IMR-90 (cell line): Measurements from ENCODE around the gene HERPUD1. TPM values are rescaled to one million over a fixed set of nuclear protein-coding genes. Genes with fewer than 3 reads are reported as not detected.

Source experiments
- ATAC-seq: fragments of 200-7000 bp; cut with Tn5 transposase; 2 replicates; pipeline ENCODE4 v1.9.1; 2020; ENCODE audit warnings: low read depth, mild to moderate bottlenecking, moderate library complexity
- BruUV-seq: library from RNA; stranded (reverse); fragments of 400-500 nt; replicated peaks from 2 replicates; lab custom pipeline; 2021; lab: Mats Ljungman, UMichigan
- CTCF ChIA-PET: fragments of 300-600 bp; formaldehyde crosslinking; extraction: SDS; loops from one replicate; lab custom pipeline; 2021; ENCODE audit warnings: antibody characterized with exemption; lab: Yijun Ruan, JAX
- POLR2A ChIA-PET: fragments of 300-600 bp; sonication (Branson Sonifier 250); formaldehyde crosslinking; loops from one replicate; lab custom pipeline; 2022; ENCODE audit warnings: antibody characterized with exemption; ENCODE audit not compliant: unreplicated experiment; lab: Charles Lee
- DNase-seq: peaks from one replicate; pipeline ENCODE4 v3.0.0; 2013
- H2AFZ ChIP-seq: replicated peaks from 2 replicates; pipeline ENCODE3; 2013; ENCODE audit warnings: low read length, mild to moderate bottlenecking; ENCODE audit not compliant: poor library complexity
- H2AK5ac ChIP-seq: 2 replicates; pipeline ENCODE4 v1.6.1; 2013; ENCODE audit warnings: low read depth, low read length, inconsistent platforms
- H2AK9ac ChIP-seq: replicated peaks from 2 replicates; pipeline ENCODE3; 2013; ENCODE audit warnings: mild to moderate bottlenecking, low read depth, low read length, moderate library complexity; ENCODE audit not compliant: poor library complexity
- H2BK120ac ChIP-seq: 2 replicates; pipeline ENCODE4 v1.6.1; 2013; ENCODE audit warnings: low read depth, low read length, inconsistent platforms
- H2BK15ac ChIP-seq: 3 replicates; pipeline ENCODE4 v1.6.1; 2013; ENCODE audit warnings: low read depth, low read length, inconsistent platforms
- H2BK20ac ChIP-seq: 2 replicates; pipeline ENCODE4 v1.6.1; 2013; ENCODE audit warnings: low read depth, mild to moderate bottlenecking, inconsistent platforms, low read length, moderate library complexity
- H2BK5ac ChIP-seq: 2 replicates; pipeline ENCODE4 v1.6.1; 2013; ENCODE audit warnings: mild to moderate bottlenecking, low read depth, low read length, inconsistent platforms; ENCODE audit not compliant: poor library complexity, severe bottlenecking
- H3K14ac ChIP-seq: replicated peaks from 2 replicates; pipeline ENCODE4 v1.6.1; 2013; ENCODE audit warnings: low read depth, low read length, inconsistent platforms
- H3K18ac ChIP-seq: 2 replicates; pipeline ENCODE4 v1.6.1; 2013; ENCODE audit warnings: low read depth, low read length, control low read depth
- H3K23ac ChIP-seq: 2 replicates; pipeline ENCODE4 v1.6.1; 2013; ENCODE audit warnings: low read depth, low read length, inconsistent platforms
- H3K27ac ChIP-seq: 2 replicates; pipeline ENCODE4 v1.5.1; 2013; ENCODE audit warnings: mild to moderate bottlenecking, control low read depth, low read length; ENCODE audit not compliant: insufficient read depth
- H3K27me3 ChIP-seq: 2 replicates; pipeline ENCODE4 v1.6.1; 2013; ENCODE audit warnings: low read length; ENCODE audit not compliant: control insufficient read depth, insufficient read depth
- H3K36me3 ChIP-seq: 2 replicates; pipeline ENCODE4 v1.6.1; 2013; ENCODE audit warnings: low read length, mixed read lengths; ENCODE audit not compliant: control insufficient read depth, insufficient read depth
- H3K4ac ChIP-seq: 2 replicates; pipeline ENCODE4 v1.6.1; 2013; ENCODE audit warnings: low read depth, low read length, inconsistent platforms
- H3K4me1 ChIP-seq: 2 replicates; pipeline ENCODE4 v1.6.1; 2013; ENCODE audit warnings: low read length, mixed read lengths; ENCODE audit not compliant: control insufficient read depth, insufficient read depth
- H3K4me2 ChIP-seq: 2 replicates; pipeline ENCODE4 v1.6.1; 2013; ENCODE audit warnings: low read depth, mild to moderate bottlenecking, control low read depth, low read length, moderate library complexity
- H3K4me3 ChIP-seq: 2 replicates; pipeline ENCODE4 v1.5.1; 2013; ENCODE audit warnings: low read depth, mild to moderate bottlenecking, control low read depth, low read length, moderate library complexity; ENCODE audit not compliant: insufficient read depth
- H3K56ac ChIP-seq: 2 replicates; pipeline ENCODE4 v1.6.1; 2013; ENCODE audit warnings: low read length, inconsistent platforms; ENCODE audit not compliant: insufficient read depth; ENCODE audit errors: extremely low read depth
- H3K79me1 ChIP-seq, 2 experiments: 2 replicates each; pipeline ENCODE4 v1.6.1; 2013; ENCODE audit warnings: low read length in 2 of 2, inconsistent platforms in 1 of 2, low read depth in 1 of 2
- H3K9ac ChIP-seq: 2 replicates; pipeline ENCODE4 v1.6.1; 2013; ENCODE audit warnings: low read depth, low read length, control low read depth
- H3K9me1 ChIP-seq: 2 replicates; pipeline ENCODE4 v1.6.1; 2013; ENCODE audit warnings: low read length, inconsistent platforms; ENCODE audit not compliant: insufficient read depth
- H3K9me3 ChIP-seq: 2 replicates; pipeline ENCODE4 v1.6.1; 2013; ENCODE audit warnings: low read length; ENCODE audit not compliant: control insufficient read depth, insufficient read depth
- H4K20me1 ChIP-seq: 2 replicates; pipeline ENCODE4 v1.6.1; 2013; ENCODE audit warnings: low read length, inconsistent platforms; ENCODE audit not compliant: insufficient read depth
- H4K5ac ChIP-seq: 2 replicates; pipeline ENCODE4 v1.6.1; 2013; ENCODE audit warnings: mild to moderate bottlenecking, low read depth, low read length, control low read depth
- H4K8ac ChIP-seq, 2 experiments: 2 replicates each; pipeline ENCODE4 v1.6.1; 2013; ENCODE audit warnings: low read depth in 2 of 2, low read length in 2 of 2, control low read depth in 1 of 2, inconsistent platforms in 1 of 2
- H4K91ac ChIP-seq: 2 replicates; pipeline ENCODE4 v1.6.1; 2013; ENCODE audit warnings: low read depth, low read length, inconsistent platforms; ENCODE audit not compliant: insufficient read depth
- CEBPB ChIP-seq: IDR thresholded peaks from 2 replicates; pipeline ENCODE4 v1.6.1; 2012; ENCODE audit warnings: low read depth, low read length, improper control_type of control experiment
- CHD1 ChIP-seq: IDR thresholded peaks from 2 replicates; pipeline ENCODE4 v1.6.1; 2012; ENCODE audit warnings: low read depth, low read length, improper control_type of control experiment
- WGBS, 2 experiments: methylation state at CpG; one replicate each; pipeline versions ENCODE4 v1.1.5 to v1.1.7; 2013; ENCODE audit warnings: missing lambda C conversion rate in 2 of 2; ENCODE audit not compliant: insufficient read length in 1 of 2; ENCODE audit errors: extremely low coverage in 2 of 2; 5-methylcytosine and 5-hydroxymethylcytosine counted together
- dilution Hi-C: fragments of 300-500 bp; cut with HindIII; formaldehyde crosslinking; loops from one replicate; pipeline ENCODE4 v1.14.3; 2018; ENCODE audit warnings: low sequenced_read_pairs; ENCODE audit not compliant: unreplicated experiment
- in situ Hi-C: fragments of 300-500 bp; cut with MboI; formaldehyde crosslinking; loops from 3 replicates; pipeline ENCODE4 v1.14.3; 2019; ENCODE audit warnings: low sequenced_read_pairs, inconsistent platforms, mixed read lengths
- intact Hi-C: fragments of 100-400 bp; cut with micrococcal nuclease; formaldehyde crosslinking; loops from 2 replicates; pipeline ENCODE4 v1.10.0; 2022
- polyA plus RNA-seq, 3 experiments: library from polyadenylated mRNA; depleted of rRNA; stranded (reverse); fragments of >200 nt; gene quantifications; 2 replicates each; pipeline ENCODE4 v1.2.3, GENCODE V29; 2012; ENCODE audit warnings: low replicate concordance in 1 of 3
- total RNA-seq: library from RNA; depleted of rRNA; stranded (reverse); fragments of >200 nt; gene quantifications from 2 replicates; pipeline ENCODE4 v1.2.3, GENCODE V29; 2012

Gene HERPUD1
- total and polyA plus RNA-seq, 2 of the 4 experiments (the other 2 are of a cell fraction), result 130 to 148 TPM

- no peaks in the 10 kb centered on the region for H3K27me3 ChIP-seq
- H3K14ac ChIP-seq, result no peak overlapping the region
- H2AFZ ChIP-seq, result peak overlapping the region; percentile 33
- in situ Hi-C loops, result no loop called here
- no peak overlapping the region for H4K5ac ChIP-seq
- no peak overlapping the region for H3K4ac ChIP-seq
- H2BK15ac ChIP-seq, result no peak overlapping the region
- H3K4me3 ChIP-seq, result no peak overlapping the region
- peaks cover 3% of the 10 kb centered on the region; the same call in 1 of the 2 replicates for H3K36me3 ChIP-seq
- no peak overlapping the region for H2AK9ac ChIP-seq
- H3K18ac ChIP-seq, result no peak overlapping the region
- ChIA-PET CTCF (no interaction called here), POLR2A (no interaction called here)
- H4K20me1 ChIP-seq, result peaks cover 24% of the 10 kb centered on the region
- H3K9me3 ChIP-seq, result no peaks in the 10 kb centered on the region
- DNase-seq (no peak), ATAC-seq (no peak)
- WGBS, 2 experiments, result 100% methylated on average over 1 of the region's 4 CpGs; no CpG with 5 or more reads in 1 of the 2 experiments
- no peak overlapping the region for H2BK120ac ChIP-seq
- no peak overlapping the region for H2BK20ac ChIP-seq
- no peak overlapping the region for H3K27ac ChIP-seq
- no peak overlapping the region for H3K9ac ChIP-seq
- no TSS peak for BruUV-seq
- no peak overlapping the region for H2BK5ac ChIP-seq
- dilution Hi-C loops, result no loop called here
- H3K79me1 ChIP-seq, result peaks cover 3 to 20% of the 10 kb centered on the region in 2 experiments; a peak in 3 of 4 replicates
- TF ChIP-seq CHD1, result no peak
- TF ChIP-seq CEBPB, result peak; percentile 49; the same call in 1 of the 2 replicates
- H4K8ac ChIP-seq, result no peak overlapping the region
- H3K9me1 ChIP-seq, result peaks cover 4% of the 10 kb centered on the region
- 0 out of 2 replicates have a peak overlapping the region, but pooled peaks have one; percentile 33 for H2AK5ac ChIP-seq
- no peak overlapping the region for H3K23ac ChIP-seq
- H3K56ac ChIP-seq, result no peak overlapping the region
- intact Hi-C loops, result no loop called here
- H3K4me1 ChIP-seq, result peaks cover 8% of the 10 kb centered on the region
- no peak overlapping the region for H3K4me2 ChIP-seq
- no peak overlapping the region for H4K91ac ChIP-seq
These were observed 2.3 kb upstream of the HERPUD1 start for GRCh38 chr16:56929639-56930038.
